Measurements from ENCODE around the gene PAPPA.

PAPPA gene

GRCh38 chr9:116152941-116153764 lies 438 bp upstream of the PAPPA start:
- TF ChIP-seq CTCF (conservative IDR thresholded peaks at IDR 0.05) (no peak), ZFX (IDR thresholded peaks at IDR 0.05) (no peak)
- no peak overlapping the region for H3K27ac ChIP-seq

GRCh38 chr9:116154334-116154975 lies 864 bp downstream of the PAPPA start:
- H3K27ac ChIP-seq, result no peak overlapping the region
- no peak for TF ChIP-seq CTCF (conservative IDR thresholded peaks at IDR 0.05)
- no peak for TF ChIP-seq ZFX (IDR thresholded peaks at IDR 0.05)

DNA sequence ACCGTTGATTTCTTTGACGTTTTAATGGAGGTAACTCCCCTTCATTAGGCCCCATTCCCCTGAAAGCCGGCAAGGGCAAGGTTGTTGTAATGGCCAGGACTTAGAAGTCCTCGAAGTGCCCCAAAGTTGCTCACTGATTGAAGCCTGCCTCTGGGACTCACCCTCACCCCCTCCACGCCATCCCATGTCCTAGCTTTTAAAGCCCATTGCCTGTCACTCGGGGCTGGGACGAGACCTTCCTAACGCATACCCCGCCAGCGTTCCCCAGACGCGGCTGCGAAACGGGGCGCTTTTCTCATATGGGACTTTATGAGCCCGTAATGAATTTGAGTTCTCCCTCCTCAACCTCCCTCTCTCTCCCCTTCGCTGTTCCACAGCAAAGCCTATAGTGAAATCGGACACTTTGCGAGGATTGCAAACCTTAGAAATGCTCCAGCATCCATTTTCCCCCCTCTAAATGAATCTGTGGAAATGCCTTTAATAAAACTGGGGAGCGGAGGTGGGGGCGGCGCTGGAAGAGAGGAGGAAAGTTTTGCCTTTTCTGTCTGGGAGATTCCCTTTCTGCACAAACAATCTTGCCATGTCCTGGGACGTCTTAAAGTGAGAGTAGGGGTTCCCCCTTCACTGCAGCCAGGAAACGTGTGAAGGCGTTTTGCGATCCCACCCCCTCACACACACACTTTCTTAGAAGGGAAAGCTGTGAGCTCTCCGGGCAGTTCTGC lies 1.5 kb downstream of the PAPPA start:
- no peak overlapping the region for H3K27ac ChIP-seq
- TF ChIP-seq ZFX (IDR thresholded peaks at IDR 0.05) (no peak), CTCF (conservative IDR thresholded peaks at IDR 0.05) (no peak)

- TF ChIP-seq ZFX (IDR thresholded peaks at IDR 0.05), result no peak
- TF ChIP-seq CTCF (conservative IDR thresholded peaks at IDR 0.05), result no peak
- H3K27ac ChIP-seq, result no peak overlapping the region
These were observed 2.1 kb downstream of the PAPPA start for GRCh38 chr9:116155698-116156039.

DNA sequence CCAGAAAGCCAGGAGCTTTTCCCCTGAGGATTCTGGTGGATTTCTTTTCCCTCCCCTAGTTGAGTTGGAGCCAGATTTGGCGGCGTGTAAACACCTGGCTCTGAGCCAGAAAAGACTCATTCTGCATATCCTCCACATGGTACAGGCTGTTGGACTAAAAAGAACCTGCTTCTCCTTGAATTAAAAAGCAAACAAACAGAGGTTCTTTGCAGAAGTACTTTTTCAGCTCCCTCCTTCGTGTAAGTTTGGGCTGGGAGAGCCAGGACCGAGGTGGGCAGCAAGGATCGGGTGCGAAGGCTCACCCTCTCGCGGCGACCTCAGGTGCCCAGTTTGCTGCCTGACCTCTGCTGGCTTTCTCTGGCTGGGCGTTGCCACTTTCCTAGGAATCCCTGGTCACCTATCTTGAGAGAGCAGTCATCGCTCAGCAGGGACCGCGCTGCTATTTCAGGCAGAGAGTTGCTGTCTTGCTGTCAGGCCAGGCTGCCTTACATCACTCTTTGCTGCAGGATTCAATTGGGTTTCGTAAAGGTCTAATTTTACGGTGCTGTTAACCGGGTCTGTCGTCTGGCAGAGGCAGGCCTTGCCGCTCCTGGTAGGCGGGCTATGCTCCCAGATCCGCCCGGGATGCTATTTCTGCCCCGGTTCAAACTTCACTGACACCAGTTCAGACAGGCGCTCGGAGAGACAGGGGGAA lies 3.2 kb downstream of the PAPPA start:
- TF ChIP-seq CTCF (conservative IDR thresholded peaks at IDR 0.05) (no peak), ZFX (IDR thresholded peaks at IDR 0.05) (no peak)
- no peak overlapping the region for H3K27ac ChIP-seq

GRCh38 chr9:116157436-116158138 lies 4.0 kb downstream of the PAPPA start:
- no peak overlapping the region for H3K27ac ChIP-seq
- TF ChIP-seq CTCF (conservative IDR thresholded peaks at IDR 0.05) (no peak), ZFX (IDR thresholded peaks at IDR 0.05) (no peak)
